Activated CD4-positive, alpha-beta T cell treated with anti-CD3 and anti-CD28 coated beads, Interleukin-2, amount 50 U/mL, for 48 hours (primary cell): Measurements from ENCODE around the gene TNNI3.
A peak's percentile ranks its signal among the peaks of the same experiment; 100 is the strongest.
"Not testable (repeated sequence)": the region's sequence is repeated elsewhere in the genome, so short reads cannot be mapped to it uniquely, and the experiment has no call there.

Source experiments
- DNase-seq, 2 experiments: peaks; one replicate each; pipeline ENCODE4 v3.0.0-alpha.2; 2020

TNNI3 gene

GRCh38 chr19:55157064-55157908, at the start of gene TNNI3:
Gene TNNI3, minus strand, starts transcription at chr19:55157732. Its CDS starts 143 bp downstream, at chr19:55157589.
- DNase-seq: no peak

- DNase-seq: peak; percentile 56 to 65
Measured at GRCh38 chr19:55206664-55207500, 49.4 kb upstream of the TNNI3 start.

DNA sequence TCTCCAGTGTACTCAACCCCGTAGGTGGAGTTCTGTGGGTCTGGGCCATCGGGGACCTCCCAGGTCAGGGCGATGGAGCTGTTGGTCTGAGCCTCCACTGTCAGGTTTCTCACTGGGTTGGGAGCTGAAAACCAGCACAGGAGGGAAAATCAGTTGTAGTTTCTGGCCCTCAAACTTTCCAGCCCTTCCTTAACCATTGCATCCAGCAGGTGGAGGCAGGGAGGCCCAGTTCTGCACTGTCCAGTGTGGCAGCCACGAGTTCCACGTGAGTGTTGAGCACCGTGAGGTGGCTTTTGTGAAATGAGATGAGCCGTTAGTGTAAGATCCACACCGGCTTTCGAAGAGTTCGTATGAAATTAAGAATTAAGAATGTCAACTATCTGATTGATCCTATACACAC, 44.7 kb upstream of the TNNI3 start:
- not testable (repeated sequence) for DNase-seq

DNA sequence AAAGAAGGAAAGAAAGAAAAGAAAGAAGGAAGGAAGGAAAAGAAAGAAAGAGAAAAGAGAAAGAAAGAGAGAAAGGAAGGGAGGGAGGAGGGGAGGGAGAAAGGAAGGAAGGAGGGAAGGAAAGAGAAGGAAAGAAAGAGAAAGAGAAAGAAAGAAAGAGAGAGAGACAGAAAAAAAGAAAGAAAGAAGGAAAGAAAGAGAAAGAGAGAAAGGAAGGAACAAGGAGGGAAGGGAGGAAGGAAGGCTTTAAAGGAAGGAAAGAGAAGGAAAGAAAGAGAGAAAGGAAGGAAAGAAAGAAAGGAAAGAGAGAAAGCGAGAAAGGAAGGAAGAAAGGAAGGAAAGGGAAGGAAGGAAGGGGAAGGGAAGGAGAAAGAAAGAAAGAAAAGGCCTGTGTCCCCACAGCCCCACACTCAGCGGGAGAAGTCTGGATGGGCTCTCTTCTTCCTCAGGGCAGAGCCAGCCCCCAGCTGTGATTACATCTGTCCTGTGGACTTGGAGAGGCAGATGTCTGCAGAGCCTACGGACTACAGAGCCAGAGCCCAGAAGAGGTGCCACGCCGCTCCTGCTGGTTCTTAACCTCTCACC, 42.2 kb upstream of the TNNI3 start:
- DNase-seq: no peak

GRCh38 chr19:55198651-55199050, 41.1 kb upstream of the TNNI3 start:
- DNase-seq: no peak

GRCh38 chr19:55197528-55197927, 40.0 kb upstream of the TNNI3 start:
- DNase-seq: no peak

DNA sequence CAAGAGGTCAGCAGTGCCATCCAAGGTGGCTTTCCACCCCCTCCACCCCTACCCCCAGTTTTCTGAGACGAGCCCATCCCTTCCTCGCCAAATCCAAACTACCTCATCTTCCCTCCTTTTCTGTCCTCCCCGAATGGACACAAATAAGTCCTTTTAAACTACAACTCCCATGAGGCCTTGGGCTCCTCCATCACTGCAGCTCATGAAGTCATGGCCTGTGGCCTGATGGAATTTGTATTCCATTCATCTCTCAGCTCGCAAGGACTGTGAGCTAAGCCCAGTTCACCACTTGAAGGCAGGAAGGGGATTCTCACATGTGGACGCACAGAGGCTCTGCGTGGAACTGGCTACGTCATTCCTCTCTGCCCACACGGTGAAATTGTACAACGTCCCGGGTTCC, 39.3 kb upstream of the TNNI3 start:
- DNase-seq: no peak

DNA sequence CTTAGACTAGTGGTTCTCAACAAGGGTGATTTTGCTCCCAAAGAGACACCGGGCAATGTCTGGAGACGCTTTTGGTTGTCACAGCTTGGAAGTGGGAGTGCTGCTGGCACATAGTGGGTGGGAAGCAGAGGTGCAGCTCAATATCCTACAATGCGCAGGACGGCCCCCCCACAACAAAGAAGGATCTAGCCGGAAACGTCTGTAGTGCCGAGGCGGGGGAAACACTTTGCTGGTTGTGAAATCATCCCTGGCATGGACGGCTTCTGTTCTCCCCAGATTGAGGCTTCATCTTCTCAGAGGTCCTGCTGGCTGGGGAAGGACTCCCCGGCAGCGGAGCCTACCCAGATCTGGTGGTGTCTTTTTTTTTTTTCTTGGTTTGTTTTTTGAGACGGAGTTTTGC, 35.9 kb upstream of the TNNI3 start:
- no peak for DNase-seq

DNA sequence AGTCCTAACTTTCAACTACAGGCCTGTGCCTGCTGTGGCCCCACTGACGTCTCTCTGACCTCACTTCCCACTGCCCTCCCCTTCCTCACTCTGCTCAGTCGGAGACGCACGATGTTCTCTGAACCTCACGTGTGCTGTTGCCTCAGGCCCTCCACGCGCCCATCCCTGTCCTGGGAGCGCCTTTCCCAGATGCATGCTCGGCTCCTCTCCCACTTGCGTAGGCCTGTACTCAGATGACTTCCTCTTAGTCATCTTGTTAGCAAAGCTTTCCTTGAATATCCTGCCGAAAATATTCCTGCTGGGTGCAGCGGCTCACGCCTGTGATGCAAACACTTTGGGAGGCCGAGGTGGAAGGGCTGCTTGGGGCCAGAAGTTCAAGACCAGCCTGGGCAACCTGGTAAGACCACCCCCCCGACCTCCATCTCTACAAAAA, 31.9 kb upstream of the TNNI3 start:
- no peak for DNase-seq

GRCh38 chr19:55188625-55189024, 31.1 kb upstream of the TNNI3 start:
- DNase-seq: no peak

GRCh38 chr19:55186080-55186479, 28.5 kb upstream of the TNNI3 start:
- DNase-seq: no peak

GRCh38 chr19:55181740-55182139, 24.2 kb upstream of the TNNI3 start:
- no peak for DNase-seq

- DNase-seq: peak; percentile 68 to 74
Measured at GRCh38 chr19:55179606-55180484, 22.3 kb upstream of the TNNI3 start, which contains the start of gene SYT5. Gene SYT5, minus strand, starts transcription at chr19:55180289. Its CDS starts 1,248 bp downstream, at chr19:55179041.

DNA sequence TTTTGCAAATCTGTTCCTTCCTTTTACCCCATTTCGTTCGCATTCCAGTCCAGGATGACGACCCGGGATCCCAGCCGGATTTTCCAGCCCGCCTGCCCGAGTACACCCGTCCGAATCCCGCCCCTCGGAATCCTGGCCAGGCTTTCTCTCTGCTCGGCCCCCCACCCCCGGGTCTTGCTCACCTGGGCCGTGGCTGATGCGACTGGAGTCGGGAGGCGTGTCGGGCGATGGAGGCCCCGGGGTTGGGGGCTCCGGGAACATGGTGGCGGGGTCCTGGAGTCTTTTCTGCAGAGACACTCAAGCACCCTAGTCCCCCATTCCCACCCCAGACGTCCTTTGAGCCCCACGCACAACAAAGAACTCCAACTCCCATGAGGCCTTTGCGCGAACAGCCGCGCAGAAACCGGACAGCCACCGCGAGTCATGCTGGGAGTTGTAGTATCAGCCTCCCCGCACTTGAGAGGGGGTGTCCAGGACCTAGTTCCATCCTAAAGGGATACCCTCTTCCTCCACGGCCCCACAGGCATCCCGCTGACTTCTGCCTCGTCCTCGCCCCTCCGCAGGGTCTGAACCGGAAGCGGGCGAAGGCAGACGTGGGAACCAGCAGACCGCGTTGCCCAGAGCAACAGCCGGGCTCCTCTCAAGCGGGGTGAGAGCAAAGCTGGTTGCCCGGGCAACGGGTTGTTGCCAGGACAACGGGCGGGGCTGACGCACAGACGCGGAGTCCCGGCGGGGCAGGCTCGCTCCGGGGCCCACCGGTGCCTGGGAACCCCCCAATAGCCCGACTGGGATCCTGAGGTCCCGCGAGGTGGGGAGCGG, 21.5 kb upstream of the TNNI3 start:
- DNase-seq: peak; percentile 83 to 86

- DNase-seq: no peak
Measured at GRCh38 chr19:55176076-55176475, 18.5 kb upstream of the TNNI3 start.

DNA sequence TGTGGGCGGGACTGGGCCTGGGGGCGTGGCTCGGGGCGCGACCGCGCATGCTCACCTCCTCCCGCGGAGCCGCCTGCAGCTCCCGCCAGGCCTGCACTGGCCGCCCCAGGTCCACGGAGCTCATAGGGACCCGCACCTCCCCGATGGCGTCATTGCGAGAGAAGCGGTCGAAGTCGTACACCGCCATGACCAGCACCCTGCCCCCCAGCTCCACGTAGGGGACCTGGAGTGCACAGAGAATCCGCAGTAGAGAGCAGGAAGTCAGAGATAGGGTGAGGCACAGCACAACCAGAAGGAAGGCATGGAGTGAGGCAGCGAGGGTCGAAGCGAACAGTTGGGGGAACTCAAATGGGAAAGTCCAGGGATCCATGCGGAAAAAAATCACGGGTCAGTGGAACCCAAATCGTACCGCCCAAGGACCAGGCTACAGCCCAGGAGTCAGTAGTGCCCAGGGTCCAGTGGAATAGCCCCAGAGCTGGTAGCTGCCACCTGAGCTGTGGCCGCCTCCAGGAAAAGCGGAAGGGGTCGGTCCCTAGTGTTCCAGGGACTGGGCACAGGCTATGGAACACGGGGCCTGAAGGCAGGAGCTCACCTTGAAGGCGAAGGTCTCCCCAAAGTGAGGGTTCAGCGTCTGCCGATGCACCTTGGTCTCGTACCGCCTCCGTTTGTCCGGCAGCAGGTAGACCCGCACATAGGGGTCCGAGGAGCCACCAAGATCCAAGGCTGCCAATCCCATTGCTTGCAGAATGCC, 17.8 kb upstream of the TNNI3 start:
- DNase-seq: no peak

GRCh38 chr19:55174425-55175116, 17.0 kb upstream of the TNNI3 start:
- DNase-seq: no peak

- peak; percentile 69 to 74 for DNase-seq
Measured at GRCh38 chr19:55173714-55174409, 16.3 kb upstream of the TNNI3 start.

DNA sequence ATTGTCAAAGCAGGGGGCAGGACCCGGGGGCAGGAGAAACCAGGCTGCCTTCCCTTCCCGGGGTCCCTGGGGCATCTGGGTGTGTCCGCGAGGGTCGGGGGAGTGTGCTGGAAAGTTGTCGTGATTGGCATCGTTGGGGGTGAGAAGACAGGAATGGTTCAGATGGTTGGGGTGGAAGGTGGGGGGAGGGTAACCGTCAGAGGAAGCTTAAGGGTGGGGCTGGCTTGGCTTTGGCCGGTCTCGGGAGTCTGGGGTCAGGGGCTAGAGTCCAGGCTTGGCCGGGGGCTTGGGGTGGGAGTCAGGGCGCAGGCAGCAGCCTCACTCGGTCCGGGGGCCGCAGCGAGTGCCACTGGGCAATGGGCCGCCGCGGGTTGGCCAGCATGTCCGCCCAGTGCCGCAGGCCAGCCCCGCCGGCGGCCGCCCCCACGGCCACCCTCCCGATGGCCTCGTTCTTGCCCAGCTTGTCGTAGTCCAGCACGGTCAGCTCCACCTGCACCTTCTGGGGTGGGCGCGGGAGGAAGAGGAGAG, 15.7 kb upstream of the TNNI3 start:
- DNase-seq: no peak
